IMR-90 (cell line): ENCODE measurements around the gene SLC35F3. TPM values are rescaled to one million over a fixed set of nuclear protein-coding genes. Genes with fewer than 3 reads are reported as not detected.

Experiments used
- ATAC-seq: fragments of 200-7000 bp; cut with Tn5 transposase; 2 replicates; pipeline ENCODE4 v1.9.1; 2020; ENCODE audit warnings: low read depth, mild to moderate bottlenecking, moderate library complexity
- BruUV-seq: library from RNA; stranded (reverse); fragments of 400-500 nt; replicated peaks from 2 replicates; lab custom pipeline; 2021; lab: Mats Ljungman, UMichigan
- CTCF ChIA-PET: fragments of 300-600 bp; formaldehyde crosslinking; extraction: SDS; loops from one replicate; lab custom pipeline; 2021; ENCODE audit warnings: antibody characterized with exemption; lab: Yijun Ruan, JAX
- POLR2A ChIA-PET: fragments of 300-600 bp; sonication (Branson Sonifier 250); formaldehyde crosslinking; loops from one replicate; lab custom pipeline; 2022; ENCODE audit warnings: antibody characterized with exemption; ENCODE audit not compliant: unreplicated experiment; lab: Charles Lee
- DNase-seq: peaks from one replicate; pipeline ENCODE4 v3.0.0; 2013
- H2AFZ ChIP-seq: replicated peaks from 2 replicates; pipeline ENCODE3; 2013; ENCODE audit warnings: low read length, mild to moderate bottlenecking; ENCODE audit not compliant: poor library complexity
- H2AK5ac ChIP-seq: 2 replicates; pipeline ENCODE4 v1.6.1; 2013; ENCODE audit warnings: low read depth, low read length, inconsistent platforms
- H2AK9ac ChIP-seq: replicated peaks from 2 replicates; pipeline ENCODE3; 2013; ENCODE audit warnings: mild to moderate bottlenecking, low read depth, low read length, moderate library complexity; ENCODE audit not compliant: poor library complexity
- H2BK120ac ChIP-seq: 2 replicates; pipeline ENCODE4 v1.6.1; 2013; ENCODE audit warnings: low read depth, low read length, inconsistent platforms
- H2BK15ac ChIP-seq: 3 replicates; pipeline ENCODE4 v1.6.1; 2013; ENCODE audit warnings: low read depth, low read length, inconsistent platforms
- H2BK20ac ChIP-seq: 2 replicates; pipeline ENCODE4 v1.6.1; 2013; ENCODE audit warnings: low read depth, mild to moderate bottlenecking, inconsistent platforms, low read length, moderate library complexity
- H2BK5ac ChIP-seq: 2 replicates; pipeline ENCODE4 v1.6.1; 2013; ENCODE audit warnings: mild to moderate bottlenecking, low read depth, low read length, inconsistent platforms; ENCODE audit not compliant: poor library complexity, severe bottlenecking
- H3K14ac ChIP-seq: replicated peaks from 2 replicates; pipeline ENCODE4 v1.6.1; 2013; ENCODE audit warnings: low read depth, low read length, inconsistent platforms
- H3K18ac ChIP-seq: 2 replicates; pipeline ENCODE4 v1.6.1; 2013; ENCODE audit warnings: low read depth, low read length, control low read depth
- H3K23ac ChIP-seq: 2 replicates; pipeline ENCODE4 v1.6.1; 2013; ENCODE audit warnings: low read depth, low read length, inconsistent platforms
- H3K27ac ChIP-seq: 2 replicates; pipeline ENCODE4 v1.5.1; 2013; ENCODE audit warnings: mild to moderate bottlenecking, control low read depth, low read length; ENCODE audit not compliant: insufficient read depth
- H3K27me3 ChIP-seq: 2 replicates; pipeline ENCODE4 v1.6.1; 2013; ENCODE audit warnings: low read length; ENCODE audit not compliant: control insufficient read depth, insufficient read depth
- H3K36me3 ChIP-seq: 2 replicates; pipeline ENCODE4 v1.6.1; 2013; ENCODE audit warnings: low read length, mixed read lengths; ENCODE audit not compliant: control insufficient read depth, insufficient read depth
- H3K4ac ChIP-seq: 2 replicates; pipeline ENCODE4 v1.6.1; 2013; ENCODE audit warnings: low read depth, low read length, inconsistent platforms
- H3K4me1 ChIP-seq: 2 replicates; pipeline ENCODE4 v1.6.1; 2013; ENCODE audit warnings: low read length, mixed read lengths; ENCODE audit not compliant: control insufficient read depth, insufficient read depth
- H3K4me2 ChIP-seq: 2 replicates; pipeline ENCODE4 v1.6.1; 2013; ENCODE audit warnings: low read depth, mild to moderate bottlenecking, control low read depth, low read length, moderate library complexity
- H3K4me3 ChIP-seq: 2 replicates; pipeline ENCODE4 v1.5.1; 2013; ENCODE audit warnings: low read depth, mild to moderate bottlenecking, control low read depth, low read length, moderate library complexity; ENCODE audit not compliant: insufficient read depth
- H3K56ac ChIP-seq: 2 replicates; pipeline ENCODE4 v1.6.1; 2013; ENCODE audit warnings: low read length, inconsistent platforms; ENCODE audit not compliant: insufficient read depth; ENCODE audit errors: extremely low read depth
- H3K79me1 ChIP-seq, 2 experiments: 2 replicates each; pipeline ENCODE4 v1.6.1; 2013; ENCODE audit warnings: low read length in 2 of 2, inconsistent platforms in 1 of 2, low read depth in 1 of 2
- H3K9ac ChIP-seq: 2 replicates; pipeline ENCODE4 v1.6.1; 2013; ENCODE audit warnings: low read depth, low read length, control low read depth
- H3K9me1 ChIP-seq: 2 replicates; pipeline ENCODE4 v1.6.1; 2013; ENCODE audit warnings: low read length, inconsistent platforms; ENCODE audit not compliant: insufficient read depth
- H3K9me3 ChIP-seq: 2 replicates; pipeline ENCODE4 v1.6.1; 2013; ENCODE audit warnings: low read length; ENCODE audit not compliant: control insufficient read depth, insufficient read depth
- H4K20me1 ChIP-seq: 2 replicates; pipeline ENCODE4 v1.6.1; 2013; ENCODE audit warnings: low read length, inconsistent platforms; ENCODE audit not compliant: insufficient read depth
- H4K5ac ChIP-seq: 2 replicates; pipeline ENCODE4 v1.6.1; 2013; ENCODE audit warnings: mild to moderate bottlenecking, low read depth, low read length, control low read depth
- H4K8ac ChIP-seq, 2 experiments: 2 replicates each; pipeline ENCODE4 v1.6.1; 2013; ENCODE audit warnings: low read depth in 2 of 2, low read length in 2 of 2, control low read depth in 1 of 2, inconsistent platforms in 1 of 2
- H4K91ac ChIP-seq: 2 replicates; pipeline ENCODE4 v1.6.1; 2013; ENCODE audit warnings: low read depth, low read length, inconsistent platforms; ENCODE audit not compliant: insufficient read depth
- CTCF ChIP-seq: conservative IDR thresholded peaks from 2 replicates; pipeline ENCODE4 v1.5.1; 2012; ENCODE audit warnings: mild to moderate bottlenecking, low read depth, low read length, improper control_type of control experiment
- ELK1 ChIP-seq: fragments of 150-350 bp; IDR thresholded peaks from 2 replicates; pipeline ENCODE4 v1.6.1; 2016; ENCODE audit warnings: low read depth, mild to moderate bottlenecking, low read length, moderate library complexity, borderline replicate concordance
- RCOR1 ChIP-seq: IDR thresholded peaks from 2 replicates; pipeline ENCODE4 v1.6.1; 2012; ENCODE audit warnings: mild to moderate bottlenecking, low read length, improper control_type of control experiment; ENCODE audit not compliant: insufficient replicate concordance
- RFX5 ChIP-seq: IDR thresholded peaks from 2 replicates; pipeline ENCODE4 v1.8.0; 2012; ENCODE audit warnings: low read depth, mild to moderate bottlenecking, low read length, moderate library complexity
- WGBS, 2 experiments: methylation state at CpG; one replicate each; pipeline versions ENCODE4 v1.1.5 to v1.1.7; 2013; ENCODE audit warnings: missing lambda C conversion rate in 2 of 2; ENCODE audit not compliant: insufficient read length in 1 of 2; ENCODE audit errors: extremely low coverage in 2 of 2; 5-methylcytosine and 5-hydroxymethylcytosine counted together
- dilution Hi-C: fragments of 300-500 bp; cut with HindIII; formaldehyde crosslinking; loops from one replicate; pipeline ENCODE4 v1.14.3; 2018; ENCODE audit warnings: low sequenced_read_pairs; ENCODE audit not compliant: unreplicated experiment
- in situ Hi-C: fragments of 300-500 bp; cut with MboI; formaldehyde crosslinking; loops from 3 replicates; pipeline ENCODE4 v1.14.3; 2019; ENCODE audit warnings: low sequenced_read_pairs, inconsistent platforms, mixed read lengths
- intact Hi-C: fragments of 100-400 bp; cut with micrococcal nuclease; formaldehyde crosslinking; loops from 2 replicates; pipeline ENCODE4 v1.10.0; 2022
- polyA plus RNA-seq, 3 experiments: library from polyadenylated mRNA; depleted of rRNA; stranded (reverse); fragments of >200 nt; gene quantifications; 2 replicates each; pipeline ENCODE4 v1.2.3, GENCODE V29; 2012; ENCODE audit warnings: low replicate concordance in 1 of 3
- total RNA-seq: library from RNA; depleted of rRNA; stranded (reverse); fragments of >200 nt; gene quantifications from 2 replicates; pipeline ENCODE4 v1.2.3, GENCODE V29; 2012

Gene SLC35F3
- total and polyA plus RNA-seq, 2 of the 4 experiments (the other 2 are of a cell fraction): under 0.01 to 0.17 TPM

GRCh38 chr1:234270093-234270492 is 365.6 kb downstream of the SLC35F3 start:
- no peak for DNase-seq
- no peak overlapping the region for H2AK5ac ChIP-seq
- H3K9me3 ChIP-seq: no peaks in the 10 kb centered on the region
- no peaks in the 10 kb centered on the region for H3K79me1 ChIP-seq
- no peak overlapping the region for H2BK5ac ChIP-seq
- H3K36me3 ChIP-seq: no peaks in the 10 kb centered on the region
- BruUV-seq: no TSS peak
- ChIA-PET POLR2A (no interaction called here), CTCF (no interaction called here)
- intact Hi-C loops (no loop called here), in situ Hi-C loops (no loop called here), dilution Hi-C loops (no loop called here)
- H4K20me1 ChIP-seq: no peaks in the 10 kb centered on the region
- no peak overlapping the region for H3K23ac ChIP-seq
- H3K14ac ChIP-seq: no peak overlapping the region
- H4K5ac ChIP-seq: no peak overlapping the region
- TF ChIP-seq RCOR1 (no peak), CTCF (no peak), ELK1 (no peak), RFX5 (no peak)
- no peak overlapping the region for H2BK15ac ChIP-seq
- H3K27ac ChIP-seq: no peak overlapping the region
- no peak overlapping the region for H3K9ac ChIP-seq
- H2AK9ac ChIP-seq: no peak overlapping the region
- no peak overlapping the region for H3K4ac ChIP-seq
- no peak overlapping the region for H4K8ac ChIP-seq
- H4K91ac ChIP-seq: no peak overlapping the region
- no CpG with 5 or more reads among the region's 2 CpGs for WGBS, 2 experiments
- H2BK20ac ChIP-seq: no peak overlapping the region
- no peak overlapping the region for H2BK120ac ChIP-seq
- H3K4me3 ChIP-seq: no peak overlapping the region
- H3K27me3 ChIP-seq: no peaks in the 10 kb centered on the region
- H3K4me1 ChIP-seq: no peaks in the 10 kb centered on the region
- no peak overlapping the region for H2AFZ ChIP-seq
- H3K18ac ChIP-seq: no peak overlapping the region
- no peaks in the 10 kb centered on the region for H3K9me1 ChIP-seq
- H3K56ac ChIP-seq: no peak overlapping the region
- H3K4me2 ChIP-seq: no peak overlapping the region
- no peak for ATAC-seq
